Measurements from ENCODE around the gene GRIN2D.
"Not testable (repeated sequence)": the region's sequence is repeated elsewhere in the genome, so short reads cannot be mapped to it uniquely, and the experiment has no call there.

Gene GRIN2D

GRCh38 chr19:48372904-48373303 lies 20.6 kb upstream of the GRIN2D start:
- DNase-seq, result no peak

GRCh38 chr19:48373567-48373966 lies 19.9 kb upstream of the GRIN2D start:
- DNase-seq, result no peak

GRCh38 chr19:48378194-48378570 lies 15.3 kb upstream of the GRIN2D start:
- DNase-seq, result no peak

GRCh38 chr19:48379058-48379457 lies 14.4 kb upstream of the GRIN2D start:
- DNase-seq, result no peak

- no peak for DNase-seq
These were observed 12.1 kb upstream of the GRIN2D start for GRCh38 chr19:48381178-48381950.

- DNase-seq, result no peak
These were observed 11.2 kb upstream of the GRIN2D start for GRCh38 chr19:48382286-48382685.

- no peak for DNase-seq
These were observed 7.9 kb upstream of the GRIN2D start for GRCh38 chr19:48385461-48386087.

GRCh38 chr19:48386981-48387380 lies 6.5 kb upstream of the GRIN2D start:
- no peak for DNase-seq

- DNase-seq, result peak; percentile 46 to 50
These were observed 3.0 kb upstream of the GRIN2D start for GRCh38 chr19:48390188-48391099.

GRCh38 chr19:48391100-48392005 lies 2.1 kb upstream of the GRIN2D start, which contains the start of gene KDELR1:
Gene KDELR1, minus strand, starts transcription at chr19:48391551. Its CDS starts 193 bp downstream, at chr19:48391358.
- peak; percentile 45 to 66 for DNase-seq

GRCh38 chr19:48392006-48392344 lies 1.5 kb upstream of the GRIN2D start:
- not testable (repeated sequence) for DNase-seq

- no peak for DNase-seq
These were observed 459 bp upstream of the GRIN2D start for GRCh38 chr19:48392860-48393558.

GRCh38 chr19:48394331-48395169 lies 1.1 kb downstream of the GRIN2D start:
- no peak for DNase-seq

GRCh38 chr19:48395170-48395455 lies 1.6 kb downstream of the GRIN2D start:
- DNase-seq, result no peak

- DNase-seq, result no peak
These were observed 2.0 kb downstream of the GRIN2D start for GRCh38 chr19:48395499-48395898.

GRCh38 chr19:48396016-48396823 lies 2.8 kb downstream of the GRIN2D start:
- no peak for DNase-seq

GRCh38 chr19:48396824-48397176 lies 3.3 kb downstream of the GRIN2D start:
- no peak for DNase-seq

GRCh38 chr19:48397263-48398101 lies 4.0 kb downstream of the GRIN2D start:
- DNase-seq, result no peak

GRCh38 chr19:48398102-48398374 lies 4.6 kb downstream of the GRIN2D start:
- DNase-seq, result no peak

All from NCI-H1930 (cell line).